PC-9 (cell line): ENCODE data around the gene ZFP36L1. TPM values are rescaled to one million over a fixed set of nuclear protein-coding genes. Genes with fewer than 3 reads are reported as not detected.

ENCODE experiments used
- BruUV-seq: library from RNA; stranded (reverse); fragments of 400-500 nt; replicated peaks from 2 replicates; lab custom pipeline; 2021; lab: Mats Ljungman, UMichigan
- CTCF ChIA-PET: fragments of 300-600 bp; sonication (Branson Sonifier 250); formaldehyde crosslinking; loops from one replicate; lab custom pipeline; 2022; ENCODE audit warnings: antibody characterized with exemption; lab: Charles Lee
- POLR2A ChIA-PET: fragments of 300-600 bp; sonication (Branson Sonifier 250); formaldehyde crosslinking; loops from one replicate; lab custom pipeline; 2022; ENCODE audit warnings: antibody characterized with exemption; ENCODE audit not compliant: unreplicated experiment; lab: Charles Lee
- DNase-seq, 2 experiments: peaks; one replicate each; pipeline versions ENCODE4 v3.0.0 to v3.0.0-alpha.2; 2015 to 2022; ENCODE audit warnings: mixed read lengths in 1 of 2
- H2AFZ ChIP-seq: fragments of 200-600 bp; sonication (generic); 2 replicates; pipeline ENCODE4 v1.8.1; 2017; ENCODE audit warnings: antibody characterized with exemption
- H3F3A ChIP-seq: fragments of 200-600 bp; sonication (generic); 2 replicates; pipeline ENCODE4 v1.8.1; 2017; ENCODE audit warnings: antibody characterized with exemption, mild to moderate bottlenecking, low read depth; ENCODE audit not compliant: insufficient read depth
- H3K27ac ChIP-seq: fragments of 200-600 bp; sonication (generic); 2 replicates; pipeline ENCODE4 v1.6.1; 2016; ENCODE audit warnings: mixed run types
- H3K27me3 ChIP-seq: fragments of 200-600 bp; sonication (generic); 2 replicates; pipeline ENCODE4 v1.6.1; 2016; ENCODE audit warnings: low read depth, mixed run types; ENCODE audit not compliant: insufficient read depth
- H3K36me3 ChIP-seq: fragments of 200-600 bp; sonication (generic); 2 replicates; pipeline ENCODE4 v1.6.1; 2016; ENCODE audit warnings: low read depth, mixed run types
- H3K4me1 ChIP-seq: fragments of 200-600 bp; sonication (generic); replicated peaks from 2 replicates; pipeline ENCODE4 v1.6.1; 2016; ENCODE audit warnings: mixed run types; ENCODE audit not compliant: insufficient read depth
- H3K4me2 ChIP-seq: fragments of 200-600 bp; sonication (generic); 2 replicates; pipeline ENCODE4 v1.6.1; 2017; ENCODE audit warnings: mixed run types
- H3K4me3 ChIP-seq: fragments of 200-600 bp; sonication (generic); 2 replicates; pipeline ENCODE4 v1.6.1; 2016; ENCODE audit warnings: mixed run types
- H3K79me2 ChIP-seq: fragments of 200-600 bp; sonication (generic); 2 replicates; pipeline ENCODE4 v1.6.1; 2017; ENCODE audit warnings: low read depth, mixed run types
- H3K9me2 ChIP-seq: fragments of 200-600 bp; sonication (generic); 2 replicates; pipeline ENCODE4 v1.8.1; 2017; ENCODE audit warnings: mild to moderate bottlenecking; ENCODE audit not compliant: insufficient read depth
- H3K9me3 ChIP-seq: fragments of 200-600 bp; sonication (generic); 2 replicates; pipeline ENCODE4 v1.8.1; 2016; ENCODE audit warnings: low read depth; ENCODE audit not compliant: insufficient read depth
- H4K20me1 ChIP-seq: fragments of 200-600 bp; sonication (generic); 2 replicates; pipeline ENCODE4 v1.8.1; 2017; ENCODE audit not compliant: insufficient read depth
- CTCF ChIP-seq: fragments of 200-600 bp; sonication (generic); conservative IDR thresholded peaks from 2 replicates; pipeline ENCODE4 v1.6.1; 2017; ENCODE audit warnings: mixed run types, antibody characterized with exemption, mild to moderate bottlenecking, moderate library complexity
- EZH2 ChIP-seq: fragments of 200-600 bp; sonication (generic); IDR thresholded peaks from 2 replicates; pipeline ENCODE4 v1.8.0; 2017; ENCODE audit warnings: antibody characterized with exemption, low read depth
- intact Hi-C: fragments of 100-400 bp; cut with micrococcal nuclease; formaldehyde crosslinking; loops from one replicate; pipeline ENCODE4 v1.10.0; 2022; ENCODE audit not compliant: unreplicated experiment
- total RNA-seq: library from RNA; stranded (reverse); gene quantifications from 2 replicates; pipeline ENCODE4 v1.2.3, GENCODE V29; 2021

Gene ZFP36L1
- total RNA-seq, 1 experiment from 2014 or later, result 179 TPM

DNA sequence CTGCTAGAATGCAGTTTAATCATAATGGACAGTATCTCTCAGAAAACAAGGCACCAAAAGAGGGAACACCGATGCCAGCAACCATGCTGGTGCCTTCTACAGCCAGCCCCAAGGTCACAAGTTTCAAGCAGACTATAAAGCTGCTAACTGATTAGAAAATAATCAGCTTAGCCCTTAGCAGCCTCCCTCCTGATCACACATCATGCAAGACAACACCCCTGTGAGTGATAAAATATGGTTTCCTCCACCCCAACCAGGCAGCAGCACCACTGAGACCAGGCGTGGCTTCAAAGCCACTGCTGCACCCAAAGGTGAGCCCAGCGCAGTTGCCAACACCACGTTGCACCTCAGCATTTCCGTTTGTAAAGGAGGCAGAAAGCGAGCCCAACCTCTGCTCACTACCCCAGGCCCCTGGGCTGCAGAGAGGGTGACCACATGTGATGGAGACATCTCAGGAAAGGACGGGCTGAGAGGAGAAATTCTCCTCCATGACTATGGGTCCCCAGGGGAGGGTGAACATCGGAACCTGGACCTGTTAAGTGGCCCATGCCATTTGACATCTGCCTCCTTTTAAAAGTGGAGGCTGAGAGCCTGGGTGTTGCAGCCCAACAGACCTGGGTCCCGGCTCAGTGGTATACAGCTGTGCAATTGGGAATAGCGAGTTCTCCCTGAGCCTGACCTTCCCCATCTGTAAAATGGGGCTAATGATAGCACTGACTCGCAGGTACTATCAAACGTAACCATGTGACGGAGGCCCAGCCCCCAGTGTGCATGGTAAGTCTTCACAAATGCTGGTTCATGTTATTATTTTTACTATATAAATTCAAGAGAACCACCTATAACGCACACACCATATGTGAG, 11.5 kb downstream of the ZFP36L1 start:
- H3K36me3 ChIP-seq, result no peaks in the 10 kb centered on the region
- no peak overlapping the region for H3K4me2 ChIP-seq
- intact Hi-C loops, result no loop called here
- no peak overlapping the region for H3K27ac ChIP-seq
- ChIA-PET POLR2A (interaction anchor here (0.5 to 0.6 kb wide), 2 partner anchors 27 to 105 kb away, joined by 3 read pairs; no protein-coding TSS in a partner anchor), CTCF (no interaction called here)
- peaks cover 39% of the 10 kb centered on the region for H3F3A ChIP-seq
- no peak for DNase-seq
- no peaks in the 10 kb centered on the region for H3K27me3 ChIP-seq
- no TSS peak for BruUV-seq
- no peak overlapping the region for H3K4me3 ChIP-seq
- no peaks in the 10 kb centered on the region for H4K20me1 ChIP-seq
- no peaks in the 10 kb centered on the region for H3K79me2 ChIP-seq
- peaks cover 37% of the 10 kb centered on the region for H3K4me1 ChIP-seq
- no peaks in the 10 kb centered on the region for H3K9me3 ChIP-seq
- TF ChIP-seq CTCF (no peak), EZH2 (no peak)
- no peak overlapping the region for H2AFZ ChIP-seq
- H3K9me2 ChIP-seq, result no peaks in the 10 kb centered on the region

DNA sequence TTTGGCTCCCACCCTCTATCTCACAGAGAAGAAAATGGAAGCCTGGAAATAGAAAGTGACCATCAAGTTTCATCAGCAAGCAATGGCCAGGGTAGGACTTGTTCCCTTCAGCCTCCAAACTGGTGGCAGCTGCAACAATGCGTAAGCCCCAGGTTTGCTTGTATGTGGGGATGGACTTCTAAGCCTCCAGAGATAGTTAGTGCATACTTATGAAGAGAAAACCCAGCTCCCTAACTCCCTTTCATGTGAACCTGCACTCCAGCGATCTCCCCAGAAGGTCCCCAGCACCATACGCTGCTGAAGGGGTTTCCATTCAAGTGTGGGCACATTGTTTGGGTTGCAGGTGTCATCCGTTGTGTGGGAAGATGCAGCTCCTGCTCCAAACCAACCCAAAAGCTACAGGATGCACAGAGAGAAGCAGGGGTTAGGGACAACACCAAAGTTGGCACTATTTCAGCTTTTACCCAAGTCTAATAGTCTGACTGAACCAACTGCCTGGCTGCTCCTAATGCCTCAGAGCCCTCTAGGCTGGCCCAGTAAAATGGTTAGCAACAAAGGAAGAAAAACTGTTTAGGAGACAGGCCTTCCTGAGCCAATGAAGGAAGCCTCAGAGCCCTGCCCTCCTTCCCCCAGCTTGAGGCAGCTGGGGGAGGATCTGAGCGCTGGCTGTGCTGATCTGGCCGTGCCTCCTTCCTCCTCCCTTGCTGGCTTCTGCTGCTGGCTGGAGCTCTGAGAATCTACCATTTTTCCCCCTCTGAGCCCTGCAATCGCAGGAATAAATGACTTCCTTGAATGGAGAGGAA, 12.3 kb downstream of the ZFP36L1 start:
- POLR2A ChIA-PET, result interaction anchor here (0.7 kb wide), 1 partner anchor 558 kb away, joined by 3 read pairs; no protein-coding TSS in a partner anchor
- CTCF ChIA-PET, result no interaction called here

More for the DNA sequence above, 12.3 kb downstream of the ZFP36L1 start:
- no peak for DNase-seq
- Histone ChIP-seq H3K9me2 (no peaks in the 10 kb centered on the region), H4K20me1 (no peaks in the 10 kb centered on the region), H3K4me3 (no peak overlapping the region), H3F3A (peaks cover 34% of the 10 kb centered on the region), H3K27ac (no peak overlapping the region), H3K9me3 (no peaks in the 10 kb centered on the region), H2AFZ (no peak overlapping the region), H3K36me3 (no peaks in the 10 kb centered on the region), H3K4me2 (no peak overlapping the region), H3K4me1 (peaks cover 30% of the 10 kb centered on the region), H3K27me3 (no peaks in the 10 kb centered on the region), H3K79me2 (no peaks in the 10 kb centered on the region)
- TF ChIP-seq EZH2, result no peak
- no peak for TF ChIP-seq CTCF
- intact Hi-C loops, result no loop called here
- BruUV-seq, result no TSS peak
